Measurements from ENCODE around the gene UPK3B.
"Not testable (repeated sequence)": the region's sequence is repeated elsewhere in the genome, so short reads cannot be mapped to it uniquely, and the experiment has no call there.

DNA sequence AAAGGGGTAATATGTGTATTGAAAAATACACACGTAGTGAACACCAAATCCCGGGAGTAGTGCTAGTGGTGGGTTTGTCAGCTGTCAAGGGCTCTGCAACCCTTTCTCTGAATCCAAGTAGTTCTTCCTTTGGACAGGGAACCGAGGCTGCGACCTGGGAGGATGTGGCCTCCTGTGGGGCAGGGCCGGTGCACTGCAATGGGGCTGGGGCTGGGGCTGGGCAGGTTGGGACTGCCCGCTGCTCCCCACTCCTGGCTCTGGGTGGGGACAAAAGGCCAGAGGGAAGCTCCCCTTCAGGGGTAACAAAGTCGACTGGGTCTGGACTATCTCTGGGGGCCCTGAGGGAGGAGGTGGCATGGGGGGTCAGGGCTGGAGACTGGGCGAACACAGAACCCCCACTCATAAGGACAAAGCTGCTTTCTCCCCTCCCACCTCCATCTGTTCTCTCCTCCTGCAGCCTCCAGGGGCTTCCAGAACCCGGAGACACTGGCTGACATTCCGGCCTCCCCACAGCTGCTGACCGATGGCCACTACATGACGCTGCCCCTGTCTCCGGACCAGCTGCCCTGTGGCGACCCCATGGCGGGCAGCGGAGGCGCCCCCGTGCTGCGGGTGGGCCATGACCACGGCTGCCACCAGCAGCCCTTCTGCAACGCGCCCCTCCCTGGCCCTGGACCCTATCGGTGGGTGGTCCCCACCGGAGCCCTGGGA lies 1.0 kb downstream of the UPK3B start:
- not testable (repeated sequence) for TF ChIP-seq NR2C1 (IDR thresholded peaks at IDR 0.05); TCF3 (IDR thresholded peaks at IDR 0.05; ENCODE audit: borderline replicate concordance, insufficient read depth, low read depth, low read length)

Measured in GM12878 (cell line).